H1 (cell line): ENCODE measurements around the gene BRPF3. TPM values are rescaled to one million over a fixed set of nuclear protein-coding genes. Genes with fewer than 3 reads are reported as not detected.

Experiments
- CTCF ChIA-PET: fragments of 300-600 bp; sonication (Branson Sonifier 250); formaldehyde crosslinking; loops from one replicate; lab custom pipeline; 2021; ENCODE audit not compliant: partially characterized antibody; lab: Charles Lee
- POLR2A ChIA-PET: fragments of 300-600 bp; sonication (Branson Sonifier 250); formaldehyde crosslinking; loops from one replicate; lab custom pipeline; 2021; ENCODE audit warnings: inconsistent platforms; ENCODE audit not compliant: partially characterized antibody; lab: Charles Lee
- DNase-seq, 2 experiments: peaks; one replicate each; pipeline versions ENCODE4 v3.0.0 to v3.0.0-alpha.2; 2010 to 2022; ENCODE audit warnings: low spot score in 2 of 2, low read depth in 1 of 2, mixed read lengths in 1 of 2
- FAIRE-seq: peaks from 2 replicates; lab custom pipeline; 2011; peaks lifted over from hg19 to GRCh38; lab: Jason Lieb, UNC
- H2AFZ ChIP-seq: 2 replicates; pipeline ENCODE4 v1.8.1; 2012; ENCODE audit warnings: low read length, inconsistent platforms
- H2AK5ac ChIP-seq: 2 replicates; pipeline ENCODE4 v1.6.1; 2013; ENCODE audit warnings: low read depth, low read length
- H2BK120ac ChIP-seq: replicated peaks from 2 replicates; pipeline ENCODE3; 2013; ENCODE audit warnings: low read depth, low read length, inconsistent platforms
- H2BK12ac ChIP-seq: 2 replicates; pipeline ENCODE4 v1.6.1; 2013; ENCODE audit warnings: low read depth, low read length
- H2BK15ac ChIP-seq: 2 replicates; pipeline ENCODE4 v1.6.1; 2013; ENCODE audit warnings: low read length
- H2BK20ac ChIP-seq: 2 replicates; pipeline ENCODE4 v1.6.1; 2013; ENCODE audit warnings: low read length
- H2BK5ac ChIP-seq: 2 replicates; pipeline ENCODE4 v1.6.1; 2013; ENCODE audit warnings: low read depth, low read length
- H3K14ac ChIP-seq: 2 replicates; pipeline ENCODE4 v1.6.1; 2013; ENCODE audit warnings: inconsistent platforms; ENCODE audit not compliant: insufficient read length
- H3K18ac ChIP-seq: 2 replicates; pipeline ENCODE4 v1.6.1; 2013; ENCODE audit warnings: low read length; ENCODE audit errors: extremely low read depth
- H3K23ac ChIP-seq: 2 replicates; pipeline ENCODE4 v1.6.1; 2013; ENCODE audit warnings: inconsistent platforms; ENCODE audit not compliant: insufficient read length
- H3K23me2 ChIP-seq: 2 replicates; pipeline ENCODE4 v1.6.1; 2013; ENCODE audit warnings: low read depth, low read length
- H3K27ac ChIP-seq: 2 replicates; pipeline ENCODE4 v1.6.1; 2011; ENCODE audit warnings: low read depth, low read length, inconsistent platforms
- H3K27me3 ChIP-seq, 4 experiments: replicated peaks in 1 of 4; 1 replicate in 1 of 4; 2 replicates in 3 of 4; pipeline versions ENCODE4 v1.6.1 to v1.8.1; 2011 to 2013; ENCODE audit warnings: low read length in 3 of 4, mild to moderate bottlenecking in 3 of 4, inconsistent platforms in 2 of 4, mixed read lengths in 2 of 4, moderate library complexity in 1 of 4; ENCODE audit not compliant: control insufficient read depth in 3 of 4, insufficient read depth in 3 of 4; ENCODE audit errors: extremely low read depth in 1 of 4
- H3K36me3 ChIP-seq, 4 experiments: 2 replicates each; pipeline versions ENCODE4 v1.6.1 to v1.8.1; 2011 to 2013; ENCODE audit warnings: mild to moderate bottlenecking in 4 of 4, low read length in 3 of 4, moderate library complexity in 2 of 4, control low read depth in 1 of 4, inconsistent platforms in 1 of 4; ENCODE audit not compliant: insufficient read depth in 4 of 4, control insufficient read depth in 2 of 4
- H3K4ac ChIP-seq: replicated peaks from 2 replicates; pipeline ENCODE3; 2013; ENCODE audit warnings: low read length, low read depth, mixed read lengths, inconsistent platforms; ENCODE audit not compliant: insufficient read length
- H3K4me1 ChIP-seq, 4 experiments: replicated peaks in 1 of 4; 1 replicate in 1 of 4; 2 replicates in 3 of 4; pipeline versions ENCODE4 v1.6.1 to v1.8.1; 2011 to 2013; ENCODE audit warnings: low read length in 3 of 4, inconsistent platforms in 2 of 4, mixed read lengths in 1 of 4; ENCODE audit not compliant: insufficient read depth in 4 of 4, control insufficient read depth in 3 of 4
- H3K4me2 ChIP-seq, 2 experiments: 2 replicates each; pipeline versions ENCODE4 v1.6.1 to v1.8.1; 2011 to 2013; ENCODE audit warnings: low read depth in 2 of 2, low read length in 2 of 2, control low read depth in 1 of 2, inconsistent platforms in 1 of 2, mild to moderate bottlenecking in 1 of 2; ENCODE audit not compliant: insufficient read depth in 1 of 2
- H3K4me3 ChIP-seq, 4 experiments: fragments of 200-600, 300-600 bp in 1 of 4; sonication (generic), shearing (Covaris generic), sonication (Bioruptor Twin) in 1 of 4; 2 replicates each; pipeline versions ENCODE4 v1.5.1 to v1.8.1; 2011 to 2016; ENCODE audit warnings: low read length in 4 of 4, low read depth in 3 of 4, control low read depth in 2 of 4, inconsistent platforms in 2 of 4, mild to moderate bottlenecking in 2 of 4, mixed read lengths in 1 of 4, moderate library complexity in 1 of 4; ENCODE audit not compliant: insufficient read depth in 2 of 4; ENCODE audit errors: extremely low read depth in 1 of 4
- H3K56ac ChIP-seq: replicated peaks from 2 replicates; pipeline ENCODE3; 2013; ENCODE audit warnings: low read depth, mild to moderate bottlenecking, mixed read lengths, low read length, inconsistent platforms; ENCODE audit not compliant: insufficient read length
- H3K79me1 ChIP-seq: 2 replicates; pipeline ENCODE4 v1.6.1; 2013; ENCODE audit warnings: low read depth, low read length, control low read depth
- H3K79me2 ChIP-seq, 2 experiments: 2 replicates each; pipeline versions ENCODE4 v1.6.1 to v1.8.1; 2012 to 2013; ENCODE audit warnings: low read length in 2 of 2, mild to moderate bottlenecking in 2 of 2, inconsistent platforms in 1 of 2; ENCODE audit not compliant: insufficient read depth in 2 of 2, control insufficient read depth in 1 of 2
- H3K9ac ChIP-seq, 4 experiments: replicated peaks in 1 of 4; 1 replicate in 1 of 4; 2 replicates in 3 of 4; pipeline versions ENCODE4 v1.6.1 to v1.8.1; 2011 to 2013; ENCODE audit warnings: low read depth in 3 of 4, low read length in 3 of 4, control low read depth in 2 of 4, mild to moderate bottlenecking in 2 of 4, moderate library complexity in 2 of 4, inconsistent platforms in 1 of 4; ENCODE audit errors: extremely low read depth in 1 of 4
- H3K9me3 ChIP-seq, 2 experiments: 2 replicates each; pipeline versions ENCODE4 v1.6.1 to v1.8.1; 2012 to 2013; ENCODE audit warnings: mild to moderate bottlenecking in 2 of 2, moderate library complexity in 2 of 2, control low read depth in 1 of 2, inconsistent platforms in 1 of 2, low read depth in 1 of 2, low read length in 1 of 2, mixed read lengths in 1 of 2; ENCODE audit not compliant: insufficient read depth in 2 of 2
- H4K20me1 ChIP-seq, 2 experiments: replicated peaks in 1 of 2; 2 replicates each; pipeline versions ENCODE3 to v1.8.1; 2011 to 2013; ENCODE audit warnings: inconsistent platforms in 2 of 2, low read length in 2 of 2, mild to moderate bottlenecking in 1 of 2; ENCODE audit not compliant: insufficient read depth in 2 of 2, control insufficient read depth in 1 of 2
- H4K5ac ChIP-seq: 2 replicates; pipeline ENCODE4 v1.6.1; 2013; ENCODE audit warnings: low read length, low read depth, mixed read lengths, inconsistent platforms; ENCODE audit not compliant: insufficient read length
- H4K8ac ChIP-seq: 2 replicates; pipeline ENCODE4 v1.8.0; 2013; ENCODE audit warnings: mild to moderate bottlenecking, moderate library complexity, low read length, inconsistent platforms; ENCODE audit not compliant: insufficient read depth; ENCODE audit errors: extremely low read depth
- H4K91ac ChIP-seq: replicated peaks from 2 replicates; pipeline ENCODE3; 2013; ENCODE audit warnings: low read length, mixed read lengths, inconsistent platforms; ENCODE audit not compliant: insufficient read length
- HDAC2 ChIP-seq, 2 experiments: fragments of 300-600 bp in 1 of 2; sonication (generic) in 1 of 2; IDR thresholded peaks; 2 replicates each; pipeline ENCODE4 v1.6.1; 2011 to 2012; ENCODE audit warnings: low read depth in 2 of 2, low read length in 2 of 2, mild to moderate bottlenecking in 2 of 2, moderate library complexity in 2 of 2, borderline replicate concordance in 1 of 2, inconsistent platforms in 1 of 2
- HDAC6 ChIP-seq: IDR thresholded peaks from one replicate; pipeline ENCODE4 v1.7.1; 2012; ENCODE audit warnings: low read depth, mild to moderate bottlenecking, inconsistent platforms, low read length, moderate library complexity
- KDM1A ChIP-seq: fragments of 200-600, 300-600 bp; sonication (generic); IDR thresholded peaks from 2 replicates; pipeline ENCODE4 v1.7.1; 2016; ENCODE audit warnings: mild to moderate bottlenecking, low read length, borderline replicate concordance
- RBBP5 ChIP-seq: IDR thresholded peaks from 2 replicates; pipeline ENCODE4 v1.7.1; 2012; ENCODE audit warnings: low read depth, mild to moderate bottlenecking, inconsistent platforms, low read length, moderate library complexity, borderline replicate concordance
- RFX5 ChIP-seq: IDR thresholded peaks from 2 replicates; pipeline ENCODE4 v1.6.1; 2011; ENCODE audit warnings: low read depth, low read length, improper control_type of control experiment, borderline replicate concordance
- RXRA ChIP-seq: IDR thresholded peaks from 2 replicates; pipeline ENCODE4 v1.6.1; 2011; ENCODE audit warnings: low read depth, mild to moderate bottlenecking, low read length, moderate library complexity; ENCODE audit not compliant: insufficient read depth
- SAP30 ChIP-seq: fragments of 300-600 bp; sonication (generic); IDR thresholded peaks from 2 replicates; pipeline ENCODE4 v1.7.1; 2012; ENCODE audit warnings: low read length, moderate library complexity, mild to moderate bottlenecking, inconsistent platforms; ENCODE audit not compliant: insufficient read depth, insufficient replicate concordance
- SP1 ChIP-seq: IDR thresholded peaks from 2 replicates; pipeline ENCODE4 v1.6.1; 2011; ENCODE audit warnings: low read depth, low read length
- WGBS, 2 experiments: shearing (Covaris generic) in 1 of 2; methylation state at CpG; one replicate each; pipeline versions ENCODE4 v1.1.6 to v1.1.7; 2013 to 2015; ENCODE audit warnings: low lambda C conversion rate in 2 of 2, mixed read lengths in 2 of 2, inconsistent platforms in 1 of 2, low coverage in 1 of 2, missing lambda C conversion rate in 1 of 2; ENCODE audit not compliant: insufficient replicate concordance in 2 of 2, insufficient coverage in 1 of 2, insufficient read length in 1 of 2; ENCODE audit errors: extremely low coverage in 1 of 2, missing lambda C conversion rate in 1 of 2; 5-methylcytosine and 5-hydroxymethylcytosine counted together
- polyA plus RNA-seq, 7 experiments: library from polyadenylated mRNA; depleted of rRNA in 3 of 7; stranded (reverse) in 5 of 7; unstranded in 2 of 7; fragments of >200 nt in 5 of 7; fragments of 200-250 nt in 2 of 7; gene quantifications; 1 replicate in 5 of 7; 2 replicates in 1 of 7; 4 replicates in 1 of 7; pipeline versions ENCODE4 v1.2.1 to v1.2.3, GENCODE V29; 2011 to 2013; ENCODE audit warnings: missing spikeins in 2 of 7, mixed read lengths in 2 of 7
- total RNA-seq: library from RNA; stranded (reverse); fragmentation: NEBNext Ultra II Directional; extraction: Animal tissue kit (Norgen Biotek cat#: 25700); gene quantifications from 2 replicates; pipeline ENCODE4 v1.2.1, GENCODE V29; 2021
- TF ChIP-seq, protein P1 (sequence below), 3 experiments: IDR thresholded peaks; 1 replicate in 2 of 3; 2 replicates in 1 of 3; pipeline versions ENCODE4 v1.5.1 to v1.6.1; 2011; ENCODE audit warnings: low read length in 3 of 3, mild to moderate bottlenecking in 3 of 3, inconsistent platforms in 2 of 3, low read depth in 1 of 3, moderate library complexity in 1 of 3; ENCODE audit not compliant: insufficient read depth in 1 of 3; ENCODE audit errors: control extremely low read depth in 1 of 3
- TF ChIP-seq, protein P2 (sequence below): IDR thresholded peaks from 2 replicates; pipeline ENCODE4 v1.6.1; 2012; ENCODE audit warnings: inconsistent platforms

The BRPF3 gene
- total and polyA plus RNA-seq, 2 of the 8 experiments (the other 6 are each of a cell fraction or from before 2014, with no cell fraction given) = 26.0 to 37.5 TPM

DNA sequence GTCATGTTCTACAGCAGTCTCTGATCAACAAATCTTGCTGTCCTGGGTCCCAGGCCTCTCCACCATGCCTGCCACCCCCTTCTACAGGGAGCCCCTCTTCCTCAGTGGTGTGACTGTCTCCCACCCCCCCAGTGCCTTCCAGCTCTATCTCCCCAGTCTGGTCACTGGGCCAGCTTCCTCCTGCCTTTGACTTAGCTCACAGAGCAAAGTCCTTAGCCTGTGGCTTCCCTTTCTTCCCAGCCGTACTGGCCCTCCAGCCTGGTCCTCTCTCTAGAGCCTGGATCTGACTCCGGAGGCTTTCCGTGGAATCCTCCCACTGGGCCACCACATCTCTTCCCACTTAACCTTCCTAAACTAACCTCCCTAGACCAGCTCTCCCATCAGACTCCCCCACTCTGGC, 49.2 kb upstream of the BRPF3 start:
- no peaks in the 10 kb centered on the region for H3K27me3 ChIP-seq
- POLR2A ChIA-PET = interaction anchor here (0.7 kb wide), 1 partner anchor 10 kb away, joined by 3 read pairs; no protein-coding TSS in a partner anchor
- no peak overlapping the region for H2BK5ac ChIP-seq
- TF ChIP-seq SP1 = no peak
- TF ChIP-seq KDM1A = no peak
- no peak for TF ChIP-seq HDAC2 (IDR thresholded peaks at IDR 0.05; ENCODE audit: borderline replicate concordance in 1 of 2, low read depth in 2 of 2, low read length in 2 of 2)
- TF ChIP-seq RFX5 = no peak
- no peak for TF ChIP-seq RBBP5
- no peak for TF ChIP-seq HDAC6
- TF ChIP-seq RXRA = no peak
- TF ChIP-seq, protein P1, sequence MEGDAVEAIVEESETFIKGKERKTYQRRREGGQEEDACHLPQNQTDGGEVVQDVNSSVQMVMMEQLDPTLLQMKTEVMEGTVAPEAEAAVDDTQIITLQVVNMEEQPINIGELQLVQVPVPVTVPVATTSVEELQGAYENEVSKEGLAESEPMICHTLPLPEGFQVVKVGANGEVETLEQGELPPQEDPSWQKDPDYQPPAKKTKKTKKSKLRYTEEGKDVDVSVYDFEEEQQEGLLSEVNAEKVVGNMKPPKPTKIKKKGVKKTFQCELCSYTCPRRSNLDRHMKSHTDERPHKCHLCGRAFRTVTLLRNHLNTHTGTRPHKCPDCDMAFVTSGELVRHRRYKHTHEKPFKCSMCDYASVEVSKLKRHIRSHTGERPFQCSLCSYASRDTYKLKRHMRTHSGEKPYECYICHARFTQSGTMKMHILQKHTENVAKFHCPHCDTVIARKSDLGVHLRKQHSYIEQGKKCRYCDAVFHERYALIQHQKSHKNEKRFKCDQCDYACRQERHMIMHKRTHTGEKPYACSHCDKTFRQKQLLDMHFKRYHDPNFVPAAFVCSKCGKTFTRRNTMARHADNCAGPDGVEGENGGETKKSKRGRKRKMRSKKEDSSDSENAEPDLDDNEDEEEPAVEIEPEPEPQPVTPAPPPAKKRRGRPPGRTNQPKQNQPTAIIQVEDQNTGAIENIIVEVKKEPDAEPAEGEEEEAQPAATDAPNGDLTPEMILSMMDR (IDR thresholded peaks at IDR 0.05; ENCODE audit: control extremely low read depth in 1 of 3, insufficient read depth in 1 of 3, low read depth in 1 of 3, low read length in 3 of 3) = no peak
- TF ChIP-seq, protein P2, sequence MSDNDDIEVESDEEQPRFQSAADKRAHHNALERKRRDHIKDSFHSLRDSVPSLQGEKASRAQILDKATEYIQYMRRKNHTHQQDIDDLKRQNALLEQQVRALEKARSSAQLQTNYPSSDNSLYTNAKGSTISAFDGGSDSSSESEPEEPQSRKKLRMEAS = no peak
- TF ChIP-seq SAP30 = no peak

More for the DNA sequence above, 49.2 kb upstream of the BRPF3 start:
- Histone ChIP-seq H2BK15ac (no peak overlapping the region), H3K79me1 (no peaks in the 10 kb centered on the region), H4K20me1 (no peaks in the 10 kb centered on the region), H3K36me3 (no peaks in the 10 kb centered on the region), H3K4me2 (no peak overlapping the region), H2AFZ (no peak overlapping the region), H3K9me3 (peaks cover 0 to 4% of the 10 kb centered on the region in 2 experiments; a peak in 1 of 4 replicates), H2AK5ac (0 out of 2 replicates have a peak overlapping the region, but pooled peaks have one; percentile 24), H3K4me3 (no peak overlapping the region), H3K14ac (no peak overlapping the region), H3K18ac (no peak overlapping the region), H3K27ac (no peak overlapping the region), H4K8ac (no peak overlapping the region), H2BK120ac (no peak overlapping the region), H3K4me1 (no peaks in the 10 kb centered on the region), H4K91ac (no peak overlapping the region), H3K23me2 (no peaks in the 10 kb centered on the region), H2BK20ac (no peak overlapping the region), H3K23ac (no peak overlapping the region), H3K79me2 (no peaks in the 10 kb centered on the region), H3K4ac (no peak overlapping the region), H2BK12ac (no peak overlapping the region), H3K56ac (no peak overlapping the region), H4K5ac (no peak overlapping the region), H3K9ac (no peak overlapping the region)
- CTCF ChIA-PET = no interaction called here
- FAIRE-seq (no peak), DNase-seq (no peak)
- 92% methylated on average over 3 of the region's 3 CpGs; no CpG with 5 or more reads in 1 of the 2 experiments for WGBS, 2 experiments
